Measurements from ENCODE around the gene COL2A1. TPM values are rescaled to one million over a fixed set of nuclear protein-coding genes. Genes with fewer than 3 reads are reported as not detected.

COL2A1 gene
- total and polyA plus RNA-seq, 12 donors: 0.03 to 0.17 (median 0.07) TPM; not detected in 9

DNA sequence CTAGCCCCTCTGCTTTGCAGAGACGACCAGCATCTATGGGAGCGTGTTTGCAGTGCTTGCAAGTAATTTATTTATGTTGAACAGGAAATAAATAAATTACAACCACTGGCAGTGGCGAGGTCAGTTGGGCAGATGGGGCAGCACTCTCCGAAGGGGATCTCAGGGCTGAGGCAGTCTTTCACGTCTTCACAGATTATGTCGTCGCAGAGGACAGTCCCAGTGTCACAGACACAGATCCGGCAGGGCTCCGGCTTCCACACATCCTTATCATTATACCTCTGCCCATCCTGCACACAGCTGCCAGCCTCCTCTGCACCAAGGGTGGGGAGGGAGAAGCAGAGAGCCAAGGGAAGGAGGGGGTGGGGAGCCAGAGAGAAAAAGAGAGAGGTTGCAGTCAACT is 4.5 kb downstream of the COL2A1 start:
- no peak for DNase-seq
- Histone ChIP-seq H3K4me1 (peaks cover 7 to 54% (median 47%) of the 10 kb centered on the region in 9 donors), H3K27me3 (peaks cover 10 to 80% (median 47%) of the 10 kb centered on the region in 7 donors), H3K9me3 (no peaks in the 10 kb centered on the region), H3K27ac (no peak overlapping the region), H3K4me3 (no peak overlapping the region), H3K36me3 (no peaks in the 10 kb centered on the region)
- TF ChIP-seq, protein P1, sequence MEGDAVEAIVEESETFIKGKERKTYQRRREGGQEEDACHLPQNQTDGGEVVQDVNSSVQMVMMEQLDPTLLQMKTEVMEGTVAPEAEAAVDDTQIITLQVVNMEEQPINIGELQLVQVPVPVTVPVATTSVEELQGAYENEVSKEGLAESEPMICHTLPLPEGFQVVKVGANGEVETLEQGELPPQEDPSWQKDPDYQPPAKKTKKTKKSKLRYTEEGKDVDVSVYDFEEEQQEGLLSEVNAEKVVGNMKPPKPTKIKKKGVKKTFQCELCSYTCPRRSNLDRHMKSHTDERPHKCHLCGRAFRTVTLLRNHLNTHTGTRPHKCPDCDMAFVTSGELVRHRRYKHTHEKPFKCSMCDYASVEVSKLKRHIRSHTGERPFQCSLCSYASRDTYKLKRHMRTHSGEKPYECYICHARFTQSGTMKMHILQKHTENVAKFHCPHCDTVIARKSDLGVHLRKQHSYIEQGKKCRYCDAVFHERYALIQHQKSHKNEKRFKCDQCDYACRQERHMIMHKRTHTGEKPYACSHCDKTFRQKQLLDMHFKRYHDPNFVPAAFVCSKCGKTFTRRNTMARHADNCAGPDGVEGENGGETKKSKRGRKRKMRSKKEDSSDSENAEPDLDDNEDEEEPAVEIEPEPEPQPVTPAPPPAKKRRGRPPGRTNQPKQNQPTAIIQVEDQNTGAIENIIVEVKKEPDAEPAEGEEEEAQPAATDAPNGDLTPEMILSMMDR (IDR thresholded peaks at IDR 0.05): no peak
- 74 to 85% methylated on average over 9 of the region's 9 CpGs for WGBS, 2 donors
- intact Hi-C loops (cut with DNase I): no loop called here
- ATAC-seq: no peak

DNA sequence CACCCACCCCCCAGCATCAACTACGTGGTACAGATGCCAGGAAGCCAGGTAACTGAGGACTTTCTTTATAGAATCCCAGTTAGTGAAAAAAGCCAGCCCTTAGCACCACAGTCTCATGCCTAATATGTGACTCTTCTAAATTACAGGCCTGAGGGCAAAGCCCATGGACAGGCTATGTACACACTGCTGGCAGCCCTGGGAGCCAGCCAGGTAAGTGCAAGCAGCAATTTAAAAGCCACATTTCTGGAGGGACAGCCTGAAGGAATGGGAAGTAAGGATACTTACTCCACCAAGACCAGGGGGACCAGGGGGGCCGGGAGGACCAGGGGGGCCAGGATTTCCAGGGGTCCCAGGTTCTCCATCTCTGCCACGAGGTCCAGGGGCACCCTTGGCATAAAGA is 7.0 kb downstream of the COL2A1 start:
- H3K36me3 ChIP-seq: no peaks in the 10 kb centered on the region
- WGBS, 2 donors: 67 to 83% methylated on average over 3 of the region's 3 CpGs
- ATAC-seq (no peak), DNase-seq (no peak)
- TF ChIP-seq, protein P1 (IDR thresholded peaks at IDR 0.05): no peak
- H3K27ac ChIP-seq: no peak overlapping the region
- H3K4me1 ChIP-seq: peaks cover 4 to 29% (median 25%) of the 10 kb centered on the region in 9 donors
- no peaks in the 10 kb centered on the region for H3K9me3 ChIP-seq
- no peak overlapping the region for H3K4me3 ChIP-seq
- peaks cover 0 to 59% (median 23%) of the 10 kb centered on the region in 7 donors for H3K27me3 ChIP-seq
- intact Hi-C loops (cut with DNase I): no loop called here

DNA sequence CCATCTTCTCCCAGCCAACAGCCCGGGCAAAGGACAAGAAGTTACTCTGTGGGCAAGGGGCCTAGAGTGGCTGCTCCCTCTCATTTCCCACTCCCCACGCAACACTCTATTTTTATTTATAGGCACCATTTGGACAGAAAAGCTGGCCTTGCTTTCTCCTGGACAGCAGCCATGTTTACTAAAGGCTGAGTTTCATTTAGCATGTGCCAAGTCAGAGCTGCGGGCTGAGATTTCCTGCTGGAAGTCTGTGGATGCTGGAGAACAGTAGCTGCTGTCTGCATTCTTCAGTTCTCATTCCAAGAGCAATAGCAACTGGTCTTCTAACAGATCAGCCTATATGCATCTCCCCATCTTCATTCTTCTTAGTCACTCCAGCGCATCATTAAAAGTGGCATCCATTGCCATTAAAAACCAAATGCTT is 8.3 kb downstream of the COL2A1 start:
- DNase-seq (peak in 1 of 2 donors; percentile 31), ATAC-seq (peak in 4 of 8 donors; percentile 32 to 55 (median 46))
- no peaks in the 10 kb centered on the region for H3K36me3 ChIP-seq
- TF ChIP-seq, protein P1 (IDR thresholded peaks at IDR 0.05): no peak
- WGBS, 2 donors: 20 to 26% methylated on average over 4 of the region's 4 CpGs
- peaks cover 0 to 46% (median 17%) of the 10 kb centered on the region in 7 donors for H3K27me3 ChIP-seq
- no peaks in the 10 kb centered on the region for H3K9me3 ChIP-seq
- H3K4me1 ChIP-seq: peaks cover 0 to 25% (median 14%) of the 10 kb centered on the region in 9 donors
- H3K27ac ChIP-seq: no peak overlapping the region
- no peak overlapping the region for H3K4me3 ChIP-seq
- intact Hi-C loops (cut with DNase I): no loop called here

DNA sequence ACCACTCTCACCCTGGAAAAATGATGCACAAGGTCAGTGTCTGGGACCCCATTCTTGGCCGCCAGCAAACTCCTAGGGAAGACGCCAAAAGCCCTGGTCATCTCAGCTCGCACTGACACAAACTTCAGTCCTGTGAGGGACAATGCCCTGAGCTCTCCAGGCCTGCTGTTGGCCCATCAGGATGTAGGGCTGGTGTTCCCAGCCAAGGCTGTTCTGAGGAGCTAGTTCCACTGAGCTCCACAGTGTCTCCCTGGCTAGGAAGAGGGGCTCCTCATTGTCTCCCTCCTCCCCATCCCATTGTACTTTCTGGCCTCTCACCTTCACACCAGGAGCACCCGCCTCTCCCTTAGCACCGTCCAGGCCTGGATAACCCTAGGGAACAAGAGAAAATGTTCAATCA is 10.8 kb downstream of the COL2A1 start:
- TF ChIP-seq, protein P1 (IDR thresholded peaks at IDR 0.05): no peak
- DNase-seq (no peak), ATAC-seq (no peak)
- Histone ChIP-seq H3K27ac (no peak overlapping the region), H3K9me3 (no peaks in the 10 kb centered on the region), H3K4me1 (peaks cover 0 to 25% (median 11%) of the 10 kb centered on the region in 9 donors), H3K36me3 (no peaks in the 10 kb centered on the region), H3K27me3 (peaks cover 0 to 22% (median 6%) of the 10 kb centered on the region in 7 donors), H3K4me3 (no peak overlapping the region)
- WGBS, 2 donors: 96% methylated on average over 5 of the region's 5 CpGs
- intact Hi-C loops (cut with DNase I): no loop called here
